Measurements from ENCODE around the gene STXBP5.

The STXBP5 gene

GRCh38 chr6:147262946-147263345, 58.7 kb downstream of the STXBP5 start:
- no peak for TF ChIP-seq GATA3 (IDR thresholded peaks at IDR 0.05; ENCODE audit: low read depth, low read length)

- TF ChIP-seq GATA2 (IDR thresholded peaks at IDR 0.05; ENCODE audit: low read depth, low read length), result no peak
- TF ChIP-seq GATA3 (IDR thresholded peaks at IDR 0.05; ENCODE audit: low read depth, low read length), result no peak
These were observed 62.6 kb downstream of the STXBP5 start for GRCh38 chr6:147266821-147267220.

GRCh38 chr6:147267658-147268057, 63.4 kb downstream of the STXBP5 start:
- TF ChIP-seq GATA3 (IDR thresholded peaks at IDR 0.05; ENCODE audit: low read depth, low read length), result no peak
- no peak for TF ChIP-seq GATA2 (IDR thresholded peaks at IDR 0.05; ENCODE audit: low read depth, low read length)

GRCh38 chr6:147268254-147268653, 64.0 kb downstream of the STXBP5 start:
- no peak for TF ChIP-seq GATA2 (IDR thresholded peaks at IDR 0.05; ENCODE audit: low read depth, low read length)

- TF ChIP-seq GATA3 (IDR thresholded peaks at IDR 0.05; ENCODE audit: low read depth, low read length) (no peak), GATA2 (IDR thresholded peaks at IDR 0.05; ENCODE audit: low read depth, low read length) (no peak)
These were observed 69.8 kb downstream of the STXBP5 start for GRCh38 chr6:147274012-147274411.

GRCh38 chr6:147274776-147275175, 70.6 kb downstream of the STXBP5 start:
- TF ChIP-seq GATA3 (IDR thresholded peaks at IDR 0.05; ENCODE audit: low read depth, low read length) (no peak), GATA2 (IDR thresholded peaks at IDR 0.05; ENCODE audit: low read depth, low read length) (no peak)

- TF ChIP-seq GATA3 (IDR thresholded peaks at IDR 0.05; ENCODE audit: low read depth, low read length), result no peak
- no peak for TF ChIP-seq GATA2 (IDR thresholded peaks at IDR 0.05; ENCODE audit: low read depth, low read length)
These were observed 74.7 kb downstream of the STXBP5 start for GRCh38 chr6:147278891-147279290.

- TF ChIP-seq GATA3 (IDR thresholded peaks at IDR 0.05; ENCODE audit: low read depth, low read length) (no peak), GATA2 (IDR thresholded peaks at IDR 0.05; ENCODE audit: low read depth, low read length) (no peak)
These were observed 75.2 kb downstream of the STXBP5 start for GRCh38 chr6:147279427-147279826.

GRCh38 chr6:147281895-147282565, 77.8 kb downstream of the STXBP5 start:
- TF ChIP-seq GATA2 (IDR thresholded peaks at IDR 0.05; ENCODE audit: low read depth, low read length) (no peak), GATA3 (IDR thresholded peaks at IDR 0.05; ENCODE audit: low read depth, low read length) (no peak)

GRCh38 chr6:147282566-147282959, 78.3 kb downstream of the STXBP5 start:
- no peak for TF ChIP-seq GATA2 (IDR thresholded peaks at IDR 0.05; ENCODE audit: low read depth, low read length)
- TF ChIP-seq GATA3 (IDR thresholded peaks at IDR 0.05; ENCODE audit: low read depth, low read length), result no peak

GRCh38 chr6:147283460-147283859, 79.2 kb downstream of the STXBP5 start:
- TF ChIP-seq GATA3 (IDR thresholded peaks at IDR 0.05; ENCODE audit: low read depth, low read length) (no peak), GATA2 (IDR thresholded peaks at IDR 0.05; ENCODE audit: low read depth, low read length) (no peak)

- no peak for TF ChIP-seq GATA3 (IDR thresholded peaks at IDR 0.05; ENCODE audit: low read depth, low read length)
These were observed 81.1 kb downstream of the STXBP5 start for GRCh38 chr6:147285087-147285855.

- no peak for TF ChIP-seq GATA2 (IDR thresholded peaks at IDR 0.05; ENCODE audit: low read depth, low read length)
- TF ChIP-seq GATA3 (IDR thresholded peaks at IDR 0.05; ENCODE audit: low read depth, low read length), result no peak
These were observed 83.7 kb downstream of the STXBP5 start for GRCh38 chr6:147287869-147288271.

GRCh38 chr6:147297124-147297523, 92.9 kb downstream of the STXBP5 start:
- TF ChIP-seq GATA3 (IDR thresholded peaks at IDR 0.05; ENCODE audit: low read depth, low read length) (no peak), GATA2 (IDR thresholded peaks at IDR 0.05; ENCODE audit: low read depth, low read length) (no peak)

GRCh38 chr6:147297663-147298316, 93.6 kb downstream of the STXBP5 start:
- TF ChIP-seq GATA3 (IDR thresholded peaks at IDR 0.05; ENCODE audit: low read depth, low read length), result no peak
- no peak for TF ChIP-seq GATA2 (IDR thresholded peaks at IDR 0.05; ENCODE audit: low read depth, low read length)
